Keratinocyte (primary cell): ENCODE results near the gene FAIM2. TPM values are rescaled to one million over a fixed set of nuclear protein-coding genes. Genes with fewer than 3 reads are reported as not detected.

Source experiments
- DNase-seq: peaks from one replicate; pipeline ENCODE4 v3.0.0-alpha.2; 2011; ENCODE audit warnings: low read depth, missing footprints, low spot score
- FAIRE-seq: peaks from 2 replicates; lab custom pipeline; 2011; peaks lifted over from hg19 to GRCh38; lab: Jason Lieb, UNC
- H2AFZ ChIP-seq: 2 replicates; pipeline ENCODE4 v1.6.0; 2012; ENCODE audit warnings: low read length, control low read depth, inconsistent platforms; ENCODE audit not compliant: control insufficient read depth
- H3K27ac ChIP-seq: 2 replicates; pipeline ENCODE4 v1.5.1; 2011; ENCODE audit warnings: low read length; ENCODE audit not compliant: control insufficient read depth, insufficient read depth
- H3K27me3 ChIP-seq: 3 replicates; pipeline ENCODE4 v1.6.0; 2011; ENCODE audit warnings: low read length; ENCODE audit not compliant: control insufficient read depth, insufficient read depth; ENCODE audit errors: extremely low read depth
- H3K36me3 ChIP-seq, 2 experiments: 2 replicates in 1 of 2; 3 replicates in 1 of 2; pipeline ENCODE4 v1.5.1; 2011; ENCODE audit warnings: low read length in 2 of 2, mild to moderate bottlenecking in 1 of 2; ENCODE audit not compliant: control insufficient read depth in 2 of 2, insufficient read depth in 2 of 2; ENCODE audit errors: extremely low read depth in 1 of 2
- H3K4me1 ChIP-seq: 3 replicates; pipeline ENCODE4 v1.5.1; 2011; ENCODE audit warnings: low read length; ENCODE audit not compliant: control insufficient read depth, insufficient read depth; ENCODE audit errors: extremely low read depth
- H3K4me2 ChIP-seq: 3 replicates; pipeline ENCODE4 v1.6.0; 2011; ENCODE audit warnings: low read depth, low read length; ENCODE audit not compliant: control insufficient read depth, insufficient read depth; ENCODE audit errors: extremely low read depth
- H3K4me3 ChIP-seq, 3 experiments: fragments of 200-600 bp in 1 of 3; sonication (generic) in 1 of 3; 2 replicates in 2 of 3; 3 replicates in 1 of 3; pipeline ENCODE4 v1.5.1; 2011 to 2016; ENCODE audit warnings: low read length in 3 of 3, mild to moderate bottlenecking in 3 of 3, control low read depth in 2 of 3, inconsistent platforms in 1 of 3, low read depth in 1 of 3, mixed read lengths in 1 of 3, mixed run types in 1 of 3, moderate library complexity in 1 of 3; ENCODE audit not compliant: control insufficient read depth in 2 of 3, insufficient read depth in 2 of 3; ENCODE audit errors: extremely low read depth in 1 of 3
- H3K79me2 ChIP-seq: 2 replicates; pipeline ENCODE4 v1.6.0; 2012; ENCODE audit warnings: low read length; ENCODE audit not compliant: control insufficient read depth, insufficient read depth
- H3K9ac ChIP-seq: 3 replicates; pipeline ENCODE4 v1.6.0; 2011; ENCODE audit warnings: low read length; ENCODE audit not compliant: control insufficient read depth, insufficient read depth; ENCODE audit errors: extremely low read depth
- H3K9me1 ChIP-seq: 3 replicates; pipeline ENCODE4 v1.6.0; 2011; ENCODE audit warnings: low read length; ENCODE audit not compliant: control insufficient read depth, insufficient read depth; ENCODE audit errors: extremely low read depth
- H3K9me3 ChIP-seq: 2 replicates; pipeline ENCODE4 v1.5.1; 2012; ENCODE audit warnings: low read depth, low read length; ENCODE audit not compliant: control insufficient read depth
- H4K20me1 ChIP-seq: 3 replicates; pipeline ENCODE4 v1.6.0; 2011; ENCODE audit warnings: low read length; ENCODE audit not compliant: control insufficient read depth, insufficient read depth; ENCODE audit errors: extremely low read depth
- EZH2 ChIP-seq: IDR thresholded peaks from one replicate; pipeline ENCODE4 v1.6.1; 2012; ENCODE audit warnings: inconsistent platforms, mild to moderate bottlenecking, low read length, moderate library complexity
- dilution Hi-C: fragments of 300-500 bp; cut with MboI; formaldehyde crosslinking; loops from one replicate; pipeline ENCODE4 v1.7.0; 2020; ENCODE audit warnings: low sequenced_read_pairs; ENCODE audit not compliant: extremely low pct_ligation_motif_present
- polyA plus RNA-seq, 5 experiments: library from polyadenylated mRNA; depleted of rRNA in 3 of 5; stranded (reverse) in 3 of 5; stranded (forward) in 1 of 5; unstranded in 1 of 5; fragments of >200 nt; gene quantifications; 1 replicate in 1 of 5; 2 replicates in 3 of 5; 3 replicates in 1 of 5; pipeline versions ENCODE4 v1.2.1 to v1.2.3, GENCODE V29; 2011 to 2012; ENCODE audit warnings: missing spikeins in 2 of 5, low read depth in 1 of 5, low replicate concordance in 1 of 5
- TF ChIP-seq, protein P1 (sequence below), 3 experiments: IDR thresholded peaks in 1 of 3; conservative IDR thresholded peaks in 1 of 3; optimal IDR thresholded peaks in 1 of 3; 2 replicates in 2 of 3; 3 replicates in 1 of 3; pipeline versions ENCODE3 to v1.5.1; 2011; ENCODE audit warnings: low read length in 3 of 3, mild to moderate bottlenecking in 3 of 3, moderate library complexity in 2 of 3, control low read depth in 1 of 3, inconsistent platforms in 1 of 3; ENCODE audit not compliant: insufficient read depth in 2 of 3; ENCODE audit errors: extremely low read depth in 1 of 3

Gene FAIM2
- polyA plus RNA-seq, 1 donor (not counting 4 experiments of a cell fraction or from before 2014, with no cell fraction given), result not detected

GRCh38 chr12:49925433-49926204 lies 21.9 kb upstream of the FAIM2 start:
- H3K27ac ChIP-seq, result no peak overlapping the region
- DNase-seq (no peak), FAIRE-seq (no peak)
- H3K9me1 ChIP-seq, result no peaks in the 10 kb centered on the region
- no peak overlapping the region for H2AFZ ChIP-seq
- no peaks in the 10 kb centered on the region for H3K79me2 ChIP-seq
- no peak overlapping the region for H3K9ac ChIP-seq
- no peaks in the 10 kb centered on the region for H3K9me3 ChIP-seq
- TF ChIP-seq EZH2, result no peak
- TF ChIP-seq, protein P1, sequence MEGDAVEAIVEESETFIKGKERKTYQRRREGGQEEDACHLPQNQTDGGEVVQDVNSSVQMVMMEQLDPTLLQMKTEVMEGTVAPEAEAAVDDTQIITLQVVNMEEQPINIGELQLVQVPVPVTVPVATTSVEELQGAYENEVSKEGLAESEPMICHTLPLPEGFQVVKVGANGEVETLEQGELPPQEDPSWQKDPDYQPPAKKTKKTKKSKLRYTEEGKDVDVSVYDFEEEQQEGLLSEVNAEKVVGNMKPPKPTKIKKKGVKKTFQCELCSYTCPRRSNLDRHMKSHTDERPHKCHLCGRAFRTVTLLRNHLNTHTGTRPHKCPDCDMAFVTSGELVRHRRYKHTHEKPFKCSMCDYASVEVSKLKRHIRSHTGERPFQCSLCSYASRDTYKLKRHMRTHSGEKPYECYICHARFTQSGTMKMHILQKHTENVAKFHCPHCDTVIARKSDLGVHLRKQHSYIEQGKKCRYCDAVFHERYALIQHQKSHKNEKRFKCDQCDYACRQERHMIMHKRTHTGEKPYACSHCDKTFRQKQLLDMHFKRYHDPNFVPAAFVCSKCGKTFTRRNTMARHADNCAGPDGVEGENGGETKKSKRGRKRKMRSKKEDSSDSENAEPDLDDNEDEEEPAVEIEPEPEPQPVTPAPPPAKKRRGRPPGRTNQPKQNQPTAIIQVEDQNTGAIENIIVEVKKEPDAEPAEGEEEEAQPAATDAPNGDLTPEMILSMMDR (optimal IDR thresholded peaks at IDR 0.05 in 1 of 3, IDR thresholded peaks at IDR 0.05 in 1 of 3, conservative IDR thresholded peaks at IDR 0.05 in 1 of 3; ENCODE audit: extremely low read depth in 1 of 3, insufficient read depth in 2 of 3, low read length in 3 of 3), result no peak
- H3K4me1 ChIP-seq, result no peaks in the 10 kb centered on the region
- no peaks in the 10 kb centered on the region for H4K20me1 ChIP-seq
- dilution Hi-C loops, result no loop called here
- no peak overlapping the region for H3K4me2 ChIP-seq
- H3K27me3 ChIP-seq, result peaks cover 5% of the 10 kb centered on the region
- no peaks in the 10 kb centered on the region for H3K36me3 ChIP-seq
- H3K4me3 ChIP-seq, result no peak overlapping the region

DNA sequence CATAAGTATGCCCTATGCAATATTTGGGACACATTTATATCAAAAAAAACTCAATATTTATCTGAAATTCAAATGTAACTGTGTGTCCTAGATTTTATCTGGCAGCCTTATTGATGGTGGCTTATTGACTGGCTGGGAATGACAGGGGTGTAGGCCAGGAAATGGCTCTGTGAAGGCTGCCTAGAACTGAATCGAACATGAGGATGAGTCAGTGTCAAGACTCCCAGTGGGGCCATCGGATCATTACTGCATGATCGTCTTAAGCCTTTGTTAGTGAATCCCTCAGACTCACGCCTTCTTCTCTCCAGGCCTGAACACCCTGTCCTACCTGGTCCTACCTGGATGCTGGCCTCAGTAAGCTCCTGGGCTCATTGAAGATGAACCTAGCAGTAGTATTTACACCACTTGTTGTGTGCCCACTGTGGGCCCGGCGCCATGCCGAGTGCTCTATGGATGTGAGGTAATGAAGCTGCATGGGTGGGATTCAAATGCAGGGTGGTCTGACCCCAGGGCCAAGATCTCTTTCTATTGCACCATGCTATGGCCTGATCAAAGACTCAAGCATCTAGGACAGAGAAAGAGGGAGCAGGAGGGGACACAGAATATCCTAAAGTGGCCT lies 21.0 kb upstream of the FAIM2 start:
- H3K27ac ChIP-seq, result no peak overlapping the region
- no peak for FAIRE-seq
- H3K9me1 ChIP-seq, result no peaks in the 10 kb centered on the region
- H4K20me1 ChIP-seq, result no peaks in the 10 kb centered on the region
- H3K4me2 ChIP-seq, result no peak overlapping the region
- H3K4me3 ChIP-seq, result no peak overlapping the region
- no peak overlapping the region for H3K9ac ChIP-seq
- H3K79me2 ChIP-seq, result no peaks in the 10 kb centered on the region
- no peaks in the 10 kb centered on the region for H3K36me3 ChIP-seq
- TF ChIP-seq, protein P1 (optimal IDR thresholded peaks at IDR 0.05 in 1 of 3, IDR thresholded peaks at IDR 0.05 in 1 of 3, conservative IDR thresholded peaks at IDR 0.05 in 1 of 3; ENCODE audit: extremely low read depth in 1 of 3, insufficient read depth in 2 of 3, low read length in 3 of 3), result no peak
- no peak for TF ChIP-seq EZH2
- dilution Hi-C loops, result no loop called here
- H3K27me3 ChIP-seq, result peaks cover 5% of the 10 kb centered on the region
- no peak for DNase-seq
- no peak overlapping the region for H2AFZ ChIP-seq
- no peaks in the 10 kb centered on the region for H3K9me3 ChIP-seq
- H3K4me1 ChIP-seq, result no peaks in the 10 kb centered on the region
